ENCODE measurements around the gene TYMP. TPM values are rescaled to one million over a fixed set of nuclear protein-coding genes. Genes with fewer than 3 reads are reported as not detected.

Gene TYMP
- polyA plus RNA-seq, 1 donor (not counting 4 experiments of a cell fraction or from before 2014, with no cell fraction given), result 25.5 TPM

- TF ChIP-seq, protein P1, sequence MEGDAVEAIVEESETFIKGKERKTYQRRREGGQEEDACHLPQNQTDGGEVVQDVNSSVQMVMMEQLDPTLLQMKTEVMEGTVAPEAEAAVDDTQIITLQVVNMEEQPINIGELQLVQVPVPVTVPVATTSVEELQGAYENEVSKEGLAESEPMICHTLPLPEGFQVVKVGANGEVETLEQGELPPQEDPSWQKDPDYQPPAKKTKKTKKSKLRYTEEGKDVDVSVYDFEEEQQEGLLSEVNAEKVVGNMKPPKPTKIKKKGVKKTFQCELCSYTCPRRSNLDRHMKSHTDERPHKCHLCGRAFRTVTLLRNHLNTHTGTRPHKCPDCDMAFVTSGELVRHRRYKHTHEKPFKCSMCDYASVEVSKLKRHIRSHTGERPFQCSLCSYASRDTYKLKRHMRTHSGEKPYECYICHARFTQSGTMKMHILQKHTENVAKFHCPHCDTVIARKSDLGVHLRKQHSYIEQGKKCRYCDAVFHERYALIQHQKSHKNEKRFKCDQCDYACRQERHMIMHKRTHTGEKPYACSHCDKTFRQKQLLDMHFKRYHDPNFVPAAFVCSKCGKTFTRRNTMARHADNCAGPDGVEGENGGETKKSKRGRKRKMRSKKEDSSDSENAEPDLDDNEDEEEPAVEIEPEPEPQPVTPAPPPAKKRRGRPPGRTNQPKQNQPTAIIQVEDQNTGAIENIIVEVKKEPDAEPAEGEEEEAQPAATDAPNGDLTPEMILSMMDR (optimal IDR thresholded peaks at IDR 0.05 in 1 of 3, IDR thresholded peaks at IDR 0.05 in 1 of 3, conservative IDR thresholded peaks at IDR 0.05 in 1 of 3; ENCODE audit: extremely low read depth in 1 of 3, insufficient read depth in 2 of 3, low read length in 3 of 3), result no peak
- TF ChIP-seq EZH2 (IDR thresholded peaks at IDR 0.05; ENCODE audit: low read length), result no peak
- FAIRE-seq, result no peak
- dilution Hi-C loops (cut with MboI; ENCODE audit: extremely low pct_ligation_motif_present, low sequenced_read_pairs), result no loop called here
Observed at GRCh38 chr22:50569896-50570535, 40.2 kb upstream of the TYMP start.

DNA sequence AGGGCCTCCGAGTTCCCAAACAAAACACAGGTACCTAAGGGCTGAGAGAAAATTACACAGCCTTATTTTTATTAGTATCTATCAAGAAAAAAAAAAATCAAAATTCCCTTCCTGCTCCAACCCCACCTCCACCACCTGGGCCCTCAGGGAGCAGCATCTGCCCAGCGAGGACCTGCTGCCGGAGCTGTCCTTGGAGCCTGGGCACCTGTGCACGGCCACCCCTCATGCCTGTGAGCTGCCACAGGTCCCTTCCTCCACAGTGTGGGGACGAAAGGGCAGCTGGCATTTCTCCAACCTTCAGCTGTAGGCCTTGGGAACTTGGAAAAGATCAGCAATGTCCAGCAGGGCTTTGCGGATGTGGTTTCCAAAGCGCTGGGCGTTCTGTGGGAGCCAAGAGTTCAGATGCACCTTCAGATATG, 39.2 kb upstream of the TYMP start:
- Histone ChIP-seq H3K27me3 (ENCODE audit: control insufficient read depth, extremely low read depth, insufficient read depth, low read length) (no peaks in the 10 kb centered on the region), H2AFZ (ENCODE audit: control insufficient read depth, low read length) (no peak overlapping the region), H3K27ac (ENCODE audit: control insufficient read depth, insufficient read depth, low read length) (no peak overlapping the region), H3K36me3 (ENCODE audit: control insufficient read depth in 2 of 2, extremely low read depth in 1 of 2, insufficient read depth in 2 of 2, low read length in 2 of 2) (peaks cover 16 to 27% of the 10 kb centered on the region in 2 experiments), H3K79me2 (ENCODE audit: control insufficient read depth, insufficient read depth, low read length) (no peaks in the 10 kb centered on the region), H3K9me1 (ENCODE audit: control insufficient read depth, extremely low read depth, insufficient read depth, low read length) (no peaks in the 10 kb centered on the region), H3K4me1 (ENCODE audit: control insufficient read depth, extremely low read depth, insufficient read depth, low read length) (no peaks in the 10 kb centered on the region), H3K4me2 (ENCODE audit: control insufficient read depth, extremely low read depth, insufficient read depth, low read depth, low read length) (no peak overlapping the region), H3K9me3 (ENCODE audit: control insufficient read depth, low read depth, low read length) (no peaks in the 10 kb centered on the region), H3K9ac (ENCODE audit: control insufficient read depth, extremely low read depth, insufficient read depth, low read length) (no peak overlapping the region), H3K4me3 (ENCODE audit: control insufficient read depth in 2 of 3, extremely low read depth in 1 of 3, insufficient read depth in 2 of 3, low read depth in 1 of 3, low read length in 3 of 3) (no peak overlapping the region), H4K20me1 (ENCODE audit: control insufficient read depth, extremely low read depth, insufficient read depth, low read length) (no peaks in the 10 kb centered on the region)
- FAIRE-seq, result no peak
- dilution Hi-C loops (cut with MboI; ENCODE audit: extremely low pct_ligation_motif_present, low sequenced_read_pairs), result no loop called here
- TF ChIP-seq, protein P1 (optimal IDR thresholded peaks at IDR 0.05 in 1 of 3, IDR thresholded peaks at IDR 0.05 in 1 of 3, conservative IDR thresholded peaks at IDR 0.05 in 1 of 3; ENCODE audit: extremely low read depth in 1 of 3, insufficient read depth in 2 of 3, low read length in 3 of 3), result no peak
- no peak for TF ChIP-seq EZH2 (IDR thresholded peaks at IDR 0.05; ENCODE audit: low read length)
- DNase-seq (ENCODE audit: low read depth, low spot score), result no peak

More at GRCh38 chr22:50569896-50570535, 40.2 kb upstream of the TYMP start:
- H3K4me1 ChIP-seq (ENCODE audit: control insufficient read depth, extremely low read depth, insufficient read depth, low read length), result no peaks in the 10 kb centered on the region
- H4K20me1 ChIP-seq (ENCODE audit: control insufficient read depth, extremely low read depth, insufficient read depth, low read length), result no peaks in the 10 kb centered on the region
- no peak overlapping the region for H3K9ac ChIP-seq (ENCODE audit: control insufficient read depth, extremely low read depth, insufficient read depth, low read length)
- no peak overlapping the region for H3K4me2 ChIP-seq (ENCODE audit: control insufficient read depth, extremely low read depth, insufficient read depth, low read depth, low read length)
- no peak for DNase-seq (ENCODE audit: low read depth, low spot score)
- no peaks in the 10 kb centered on the region for H3K27me3 ChIP-seq (ENCODE audit: control insufficient read depth, extremely low read depth, insufficient read depth, low read length)
- H3K27ac ChIP-seq (ENCODE audit: control insufficient read depth, insufficient read depth, low read length), result no peak overlapping the region
- H3K9me1 ChIP-seq (ENCODE audit: control insufficient read depth, extremely low read depth, insufficient read depth, low read length), result no peaks in the 10 kb centered on the region
- H3K79me2 ChIP-seq (ENCODE audit: control insufficient read depth, insufficient read depth, low read length), result no peaks in the 10 kb centered on the region
- H3K4me3 ChIP-seq (ENCODE audit: control insufficient read depth in 2 of 3, extremely low read depth in 1 of 3, insufficient read depth in 2 of 3, low read depth in 1 of 3, low read length in 3 of 3), result no peak overlapping the region
- H3K36me3 ChIP-seq (ENCODE audit: control insufficient read depth in 2 of 2, extremely low read depth in 1 of 2, insufficient read depth in 2 of 2, low read length in 2 of 2), result peaks cover 16 to 29% of the 10 kb centered on the region in 2 experiments
- no peak overlapping the region for H2AFZ ChIP-seq (ENCODE audit: control insufficient read depth, low read length)
- H3K9me3 ChIP-seq (ENCODE audit: control insufficient read depth, low read depth, low read length), result no peaks in the 10 kb centered on the region

Data from keratinocyte (primary cell).